ENCODE results near the gene STARD10.

GRCh38 chr11:72821920-72822799, 28.3 kb upstream of the STARD10 start:
- peak; percentile 92 for TF ChIP-seq POLR2AphosphoS5 (IDR thresholded peaks at IDR 0.05; ENCODE audit: low read depth)
- peak in 1 of 2 experiments; percentile 34; a peak in 2 of 4 replicates for TF ChIP-seq CTCF (conservative IDR thresholded peaks at IDR 0.05; ENCODE audit: low read depth in 2 of 2)
- TF ChIP-seq REST (IDR thresholded peaks at IDR 0.05; ENCODE audit: unreplicated experiment): no peak
- TF ChIP-seq EZH2 (IDR thresholded peaks at IDR 0.05; ENCODE audit: low read depth, unreplicated experiment): no peak

All from GM23338 (cell line).